Amniotic stem cell (primary cell): Measurements from ENCODE around the gene MGAT5.

Source experiments
- DNase-seq: peaks from one replicate; lab custom pipeline; 2025; lab: John Stamatoyannopoulos, UW

The MGAT5 gene

GRCh38 chr2:134399096-134399495 lies 145.2 kb downstream of the MGAT5 start:
- DNase-seq, result no peak

- DNase-seq, result no peak
These were observed 147.2 kb downstream of the MGAT5 start for GRCh38 chr2:134401081-134401497.

- no peak for DNase-seq
These were observed 147.9 kb downstream of the MGAT5 start for GRCh38 chr2:134401789-134402188.

GRCh38 chr2:134402410-134402809 lies 148.5 kb downstream of the MGAT5 start:
- no peak for DNase-seq

GRCh38 chr2:134405611-134406081 lies 151.8 kb downstream of the MGAT5 start:
- DNase-seq, result no peak

GRCh38 chr2:134406311-134406710 lies 152.4 kb downstream of the MGAT5 start:
- no peak for DNase-seq

GRCh38 chr2:134406736-134407135 lies 152.9 kb downstream of the MGAT5 start:
- DNase-seq, result no peak

GRCh38 chr2:134407154-134407890 lies 153.4 kb downstream of the MGAT5 start:
- DNase-seq, result no peak

- no peak for DNase-seq
These were observed 154.5 kb downstream of the MGAT5 start for GRCh38 chr2:134408386-134408785.

- DNase-seq, result no peak
These were observed 154.9 kb downstream of the MGAT5 start for GRCh38 chr2:134408791-134409190.

- no peak for DNase-seq
These were observed 156.1 kb downstream of the MGAT5 start for GRCh38 chr2:134410006-134410405.

GRCh38 chr2:134410831-134411231 lies 157.0 kb downstream of the MGAT5 start:
- DNase-seq, result no peak

GRCh38 chr2:134411279-134411827 lies 157.5 kb downstream of the MGAT5 start:
- no peak for DNase-seq

GRCh38 chr2:134411828-134412638 lies 158.2 kb downstream of the MGAT5 start:
- peak; percentile 41 for DNase-seq

- no peak for DNase-seq
These were observed 158.7 kb downstream of the MGAT5 start for GRCh38 chr2:134412639-134412999.

GRCh38 chr2:134413430-134413829 lies 159.6 kb downstream of the MGAT5 start:
- no peak for DNase-seq

- DNase-seq, result no peak
These were observed 160.0 kb downstream of the MGAT5 start for GRCh38 chr2:134413912-134414311.

- DNase-seq, result no peak
These were observed 162.1 kb downstream of the MGAT5 start for GRCh38 chr2:134416018-134416417.

- DNase-seq, result no peak
These were observed 162.8 kb downstream of the MGAT5 start for GRCh38 chr2:134416637-134417036.

GRCh38 chr2:134417968-134418582 lies 164.2 kb downstream of the MGAT5 start:
- no peak for DNase-seq

- DNase-seq, result no peak
These were observed 166.4 kb downstream of the MGAT5 start for GRCh38 chr2:134420259-134420658.

GRCh38 chr2:134420920-134421319 lies 167.0 kb downstream of the MGAT5 start:
- DNase-seq, result no peak
